Astrocyte of the cerebellum (primary cell): ENCODE measurements around the gene RYR1.

Experiments used
- DNase-seq: peaks from one replicate; pipeline ENCODE4 v3.0.0-alpha.2; 2011; ENCODE audit warnings: low read depth
- H3K4me3 ChIP-seq: 2 replicates; pipeline ENCODE4 v1.5.1; 2011; ENCODE audit warnings: mild to moderate bottlenecking, low read depth, low read length, moderate library complexity
- in situ Hi-C: cut with HindIII; loops from 2 replicates; pipeline ENCODE4 v1.10.0; 2017; ENCODE audit warnings: low sequenced_read_pairs
- TF ChIP-seq, protein P1 (sequence below): IDR thresholded peaks from 2 replicates; pipeline ENCODE4 v1.5.1; 2012; ENCODE audit warnings: low read length, low read depth, moderate library complexity, mild to moderate bottlenecking; ENCODE audit errors: missing control alignments

The RYR1 gene

DNA sequence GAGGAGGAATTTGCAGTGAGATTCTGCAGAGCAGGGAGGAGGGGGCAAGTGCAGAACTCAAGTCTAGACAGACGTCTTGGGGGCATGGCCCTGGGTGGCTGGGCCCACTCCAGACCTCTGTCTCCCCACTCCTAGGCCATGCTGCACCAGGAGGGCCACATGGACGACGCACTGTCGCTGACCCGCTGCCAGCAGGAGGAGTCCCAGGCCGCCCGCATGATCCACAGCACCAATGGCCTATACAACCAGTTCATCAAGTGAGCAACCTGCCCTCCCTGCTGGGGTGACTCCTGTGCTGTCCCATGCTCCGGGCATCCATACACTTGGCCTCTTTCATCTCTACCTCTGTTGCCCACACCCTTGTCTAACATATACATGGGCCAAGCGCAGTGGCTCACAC, 18.1 kb downstream of the RYR1 start:
- in situ Hi-C loops: loop anchor here (5.0 to 10.0 kb wide), 2 partner anchors 73 to 96 kb away; no protein-coding TSS in a partner anchor
- TF ChIP-seq, protein P1, sequence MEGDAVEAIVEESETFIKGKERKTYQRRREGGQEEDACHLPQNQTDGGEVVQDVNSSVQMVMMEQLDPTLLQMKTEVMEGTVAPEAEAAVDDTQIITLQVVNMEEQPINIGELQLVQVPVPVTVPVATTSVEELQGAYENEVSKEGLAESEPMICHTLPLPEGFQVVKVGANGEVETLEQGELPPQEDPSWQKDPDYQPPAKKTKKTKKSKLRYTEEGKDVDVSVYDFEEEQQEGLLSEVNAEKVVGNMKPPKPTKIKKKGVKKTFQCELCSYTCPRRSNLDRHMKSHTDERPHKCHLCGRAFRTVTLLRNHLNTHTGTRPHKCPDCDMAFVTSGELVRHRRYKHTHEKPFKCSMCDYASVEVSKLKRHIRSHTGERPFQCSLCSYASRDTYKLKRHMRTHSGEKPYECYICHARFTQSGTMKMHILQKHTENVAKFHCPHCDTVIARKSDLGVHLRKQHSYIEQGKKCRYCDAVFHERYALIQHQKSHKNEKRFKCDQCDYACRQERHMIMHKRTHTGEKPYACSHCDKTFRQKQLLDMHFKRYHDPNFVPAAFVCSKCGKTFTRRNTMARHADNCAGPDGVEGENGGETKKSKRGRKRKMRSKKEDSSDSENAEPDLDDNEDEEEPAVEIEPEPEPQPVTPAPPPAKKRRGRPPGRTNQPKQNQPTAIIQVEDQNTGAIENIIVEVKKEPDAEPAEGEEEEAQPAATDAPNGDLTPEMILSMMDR: no peak
- H3K4me3 ChIP-seq: no peak overlapping the region
- no peak for DNase-seq

DNA sequence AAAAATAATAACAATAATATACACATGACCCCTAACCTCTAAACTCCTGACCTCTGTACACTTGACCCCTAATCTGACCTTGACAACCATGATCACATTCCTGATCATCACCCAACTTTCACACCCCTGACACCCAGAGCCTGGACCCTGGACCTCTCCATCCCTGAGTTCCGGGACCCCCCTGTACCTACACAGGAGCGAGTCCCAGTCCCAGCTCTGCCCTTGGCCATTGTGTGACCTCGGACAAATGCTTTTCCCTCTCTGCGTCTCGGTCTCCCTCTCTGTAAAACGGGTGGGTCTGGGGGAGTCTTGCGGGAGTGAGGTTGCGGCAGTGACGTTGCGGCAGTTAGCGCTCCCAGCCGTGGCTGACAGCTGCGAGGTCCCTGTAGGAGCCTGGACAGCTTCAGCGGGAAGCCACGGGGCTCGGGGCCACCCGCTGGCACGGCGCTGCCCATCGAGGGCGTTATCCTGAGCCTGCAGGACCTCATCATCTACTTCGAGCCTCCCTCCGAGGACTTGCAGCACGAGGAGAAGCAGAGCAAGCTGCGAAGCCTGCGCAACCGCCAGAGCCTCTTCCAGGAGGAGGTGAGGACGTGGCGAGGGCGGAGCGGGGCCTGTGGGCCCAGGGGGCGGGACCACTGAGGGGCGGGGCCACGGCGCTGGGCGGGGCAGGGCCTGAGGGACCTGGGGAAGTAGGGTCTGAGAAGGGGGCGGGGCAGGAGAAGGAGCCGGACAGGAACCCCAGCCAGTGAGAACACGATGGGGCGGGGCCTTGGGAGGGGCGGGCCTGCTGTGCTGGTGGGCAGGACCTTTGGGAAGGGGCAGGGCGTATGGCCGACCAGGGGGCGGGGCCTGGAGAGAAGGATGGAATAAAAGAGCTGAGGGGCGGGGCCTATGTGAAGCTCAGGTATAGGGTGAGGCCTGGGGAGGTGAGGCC, 19.2 kb downstream of the RYR1 start:
- TF ChIP-seq, protein P1: no peak
- DNase-seq: no peak
- H3K4me3 ChIP-seq: no peak overlapping the region
- in situ Hi-C loops: loop anchor here (5.0 to 10.0 kb wide), 2 partner anchors 72 to 95 kb away; no protein-coding TSS in a partner anchor

DNA sequence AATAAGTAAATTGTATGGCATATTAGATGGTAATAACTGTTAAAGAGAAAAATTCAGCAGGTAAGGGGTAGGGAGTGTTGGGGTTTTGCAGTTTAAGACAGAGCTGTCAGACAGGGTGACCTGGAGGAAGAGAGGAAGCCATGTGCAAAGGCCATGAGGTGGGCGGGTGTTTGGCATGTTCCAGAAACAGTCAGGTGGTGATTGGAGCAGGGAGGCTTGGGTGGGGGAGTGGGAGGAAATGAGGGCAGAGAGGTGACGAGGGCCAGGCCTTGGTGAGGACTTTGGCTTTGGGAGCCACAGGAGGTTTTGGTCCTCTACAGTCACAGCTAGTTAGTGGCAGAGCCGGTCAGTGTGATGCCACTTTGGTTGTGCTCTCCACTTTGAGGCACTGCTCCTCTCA, 20.1 kb downstream of the RYR1 start:
- DNase-seq: no peak

DNA sequence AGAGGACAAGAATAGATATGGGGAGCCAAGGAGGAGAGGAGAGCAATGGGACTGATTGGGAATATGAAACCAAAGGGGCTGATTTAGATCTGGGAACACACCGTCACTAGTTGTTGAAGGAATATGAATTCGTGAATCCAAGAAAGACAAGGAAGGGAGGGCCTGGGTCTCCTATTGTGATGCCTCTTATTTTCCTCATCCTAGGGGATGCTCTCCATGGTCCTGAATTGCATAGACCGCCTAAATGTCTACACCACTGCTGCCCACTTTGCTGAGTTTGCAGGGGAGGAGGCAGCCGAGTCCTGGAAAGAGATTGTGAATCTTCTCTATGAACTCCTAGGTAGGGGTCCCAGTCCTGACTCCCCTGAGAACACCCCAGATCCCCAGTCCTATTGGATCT, 21.5 kb downstream of the RYR1 start:
- no peak overlapping the region for H3K4me3 ChIP-seq
- DNase-seq: no peak
- in situ Hi-C loops: loop anchor here (10.0 kb wide), 1 partner anchor 70 kb away; no protein-coding TSS in a partner anchor
- TF ChIP-seq, protein P1: no peak

More for the DNA sequence above, 20.1 kb downstream of the RYR1 start:
- in situ Hi-C loops: loop anchor here (5.0 to 10.0 kb wide), 2 partner anchors 71 to 94 kb away; no protein-coding TSS in a partner anchor
- H3K4me3 ChIP-seq: no peak overlapping the region
- TF ChIP-seq, protein P1: no peak

DNA sequence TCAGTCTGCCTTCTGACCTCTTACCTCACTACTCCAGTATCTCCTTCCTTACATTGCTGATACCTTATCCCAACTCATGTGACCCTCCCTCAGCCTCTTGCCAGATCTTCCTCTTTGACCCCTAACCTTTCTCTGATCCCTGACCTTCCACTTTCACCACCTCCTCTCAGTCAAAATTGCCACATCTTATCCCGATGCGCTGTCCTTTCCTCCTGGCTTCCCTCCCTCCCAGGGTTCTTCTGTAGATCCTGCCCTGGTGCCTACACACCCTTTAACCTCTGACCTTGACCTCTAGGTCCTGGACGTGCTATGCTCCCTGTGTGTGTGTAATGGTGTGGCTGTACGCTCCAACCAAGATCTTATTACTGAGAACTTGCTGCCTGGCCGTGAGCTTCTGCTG, 23.7 kb downstream of the RYR1 start:
- in situ Hi-C loops: loop anchor here (10.0 kb wide), 1 partner anchor 68 kb away; no protein-coding TSS in a partner anchor
- no peak overlapping the region for H3K4me3 ChIP-seq
- no peak for DNase-seq
- TF ChIP-seq, protein P1: no peak

DNA sequence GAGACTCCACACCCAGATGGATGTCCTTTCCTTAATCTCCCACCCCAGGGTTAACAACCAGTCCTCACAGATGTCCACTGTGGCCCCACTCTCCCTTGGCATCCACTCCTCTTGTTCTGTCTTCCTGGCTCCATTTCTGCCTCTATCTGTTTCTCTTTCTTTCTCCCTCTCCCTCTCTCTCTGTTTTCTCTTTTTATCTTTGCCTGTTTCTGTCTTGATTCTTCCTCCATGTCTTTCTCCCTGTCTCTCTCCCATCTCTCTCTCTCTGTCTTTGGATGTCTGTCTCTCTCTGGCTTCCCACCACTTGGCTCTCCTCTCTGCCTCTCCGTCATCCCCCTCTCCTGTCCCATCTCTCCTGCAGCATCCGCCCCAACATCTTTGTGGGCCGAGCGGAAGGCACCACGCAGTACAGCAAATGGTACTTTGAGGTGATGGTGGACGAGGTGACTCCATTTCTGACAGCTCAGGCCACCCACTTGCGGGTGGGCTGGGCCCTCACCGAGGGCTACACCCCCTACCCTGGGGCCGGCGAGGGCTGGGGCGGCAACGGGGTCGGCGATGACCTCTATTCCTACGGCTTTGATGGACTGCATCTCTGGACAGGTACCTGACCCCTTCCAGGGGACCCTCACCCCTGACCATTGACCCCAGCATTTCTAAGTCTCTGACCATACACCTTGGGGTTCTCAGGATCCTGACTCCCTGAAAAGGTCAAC, 24.4 kb downstream of the RYR1 start:
- no peak for DNase-seq
- in situ Hi-C loops: loop anchor here (10.0 kb wide), 1 partner anchor 67 kb away; no protein-coding TSS in a partner anchor
- TF ChIP-seq, protein P1: no peak
- no peak overlapping the region for H3K4me3 ChIP-seq
